DMS53 treated with DMSO at 0.1 percent for 48 hours (cell line): ENCODE results near the gene FAM120C.
A peak's percentile ranks its signal among the peaks of the same experiment; 100 is the strongest.

ENCODE experiments used
- DNase-seq: peaks from one replicate; lab custom pipeline; 2025; ENCODE audit not compliant: unreplicated experiment; lab: John Stamatoyannopoulos, UW

FAM120C gene

DNA sequence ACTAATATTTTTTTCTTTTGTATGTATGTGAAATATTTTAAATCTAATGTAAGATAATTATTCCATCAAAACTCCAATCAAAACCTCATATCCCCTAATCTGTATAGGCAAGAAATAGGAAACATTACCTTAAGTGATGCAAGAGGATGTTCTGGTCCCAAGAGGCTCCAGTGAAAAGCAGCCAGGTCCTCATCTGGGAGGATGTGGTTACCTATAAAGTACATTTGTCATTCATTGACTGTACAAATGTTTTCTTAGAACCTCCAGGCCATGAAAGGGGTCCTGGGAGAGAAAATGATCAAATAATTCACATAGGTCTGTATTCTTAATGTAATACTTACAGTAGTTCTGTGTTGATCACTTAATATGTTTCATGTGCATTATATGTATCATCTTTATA is 25.5 kb downstream of the FAM120C start:
- DNase-seq = no peak

DNA sequence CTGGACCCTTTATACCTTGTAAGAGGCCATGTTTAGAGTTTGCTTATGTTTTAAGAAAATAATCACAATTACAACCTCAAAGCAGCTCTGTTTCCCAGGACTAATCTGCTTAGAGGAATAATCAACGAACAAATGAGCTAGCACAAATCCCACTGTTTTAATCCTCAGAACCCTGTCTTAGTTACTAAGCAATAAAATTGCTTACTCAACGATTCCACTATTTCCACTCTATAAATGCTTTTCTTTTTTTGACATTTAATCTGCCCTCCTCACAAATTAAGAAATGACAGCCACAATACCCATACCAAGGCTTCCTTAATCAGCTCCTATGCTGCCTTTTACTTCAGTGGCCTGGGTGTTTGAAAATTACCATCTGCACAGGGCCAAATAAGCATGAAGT is 48.8 kb downstream of the FAM120C start:
- no peak for DNase-seq

GRCh38 chrX:54116391-54116790 is 66.7 kb downstream of the FAM120C start:
- DNase-seq = no peak

DNA sequence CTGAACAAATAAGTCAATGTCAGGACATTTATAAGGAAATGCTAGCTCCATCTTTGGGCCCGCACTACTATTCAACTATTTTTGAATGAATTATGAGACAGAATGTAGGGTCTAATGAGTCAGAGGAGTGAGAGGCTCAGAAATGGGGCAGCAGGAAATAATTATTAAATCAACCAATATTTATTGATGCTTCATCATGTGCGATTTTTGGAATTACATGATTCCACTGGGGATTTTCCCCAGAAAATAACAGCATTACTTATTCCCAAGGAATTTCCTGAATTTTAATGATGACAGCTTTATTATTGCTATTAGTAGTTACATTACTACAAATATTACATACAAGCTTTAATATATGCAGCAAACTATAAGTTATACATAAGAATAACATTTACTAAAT is 89.5 kb downstream of the FAM120C start:
- no peak for DNase-seq

- no peak for DNase-seq
These were observed 89.9 kb downstream of the FAM120C start for GRCh38 chrX:54093159-54093558.

DNA sequence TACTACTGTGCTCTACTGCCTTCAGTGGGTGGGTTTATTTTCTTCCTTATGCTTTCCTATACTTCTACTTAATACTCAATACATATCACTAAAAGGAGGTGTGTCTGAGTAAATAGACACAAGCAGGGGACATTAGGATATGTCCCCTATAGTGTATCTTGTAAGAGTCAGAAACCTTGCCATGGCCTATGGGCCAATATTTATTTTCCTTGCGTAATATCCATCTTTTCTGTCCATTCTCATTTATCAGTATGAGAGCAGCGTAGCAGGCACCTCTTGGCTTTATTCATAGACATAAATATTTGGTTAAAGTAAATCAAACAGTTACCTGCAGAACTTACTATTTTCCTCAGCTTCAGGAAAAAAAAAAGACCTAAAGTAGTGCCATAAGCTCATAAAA is 92.2 kb downstream of the FAM120C start:
- DNase-seq = no peak

DNA sequence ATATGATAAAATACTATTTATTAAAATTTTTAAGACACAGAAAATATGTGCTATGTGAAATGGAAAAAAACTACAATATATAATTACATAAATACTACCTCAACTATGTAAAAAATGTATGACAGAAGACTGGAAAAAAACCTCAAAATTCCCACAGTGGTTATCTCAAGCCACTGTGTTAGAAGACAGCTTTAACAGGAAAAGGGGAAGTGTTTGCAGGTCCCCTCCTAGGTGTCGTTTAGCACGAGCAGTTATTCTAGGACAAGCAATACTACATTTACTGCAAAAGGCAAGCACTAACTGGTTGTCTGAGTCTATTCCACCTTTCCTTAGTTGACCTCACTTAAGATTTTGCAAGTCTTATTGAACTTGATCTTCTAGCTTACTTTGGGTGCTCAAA is 93.9 kb downstream of the FAM120C start:
- DNase-seq = no peak

GRCh38 chrX:54087661-54088060 is 95.4 kb downstream of the FAM120C start:
- no peak for DNase-seq

- no peak for DNase-seq
These were observed 97.4 kb downstream of the FAM120C start for GRCh38 chrX:54085666-54086065.

GRCh38 chrX:54076903-54077302 is 106.2 kb downstream of the FAM120C start:
- no peak for DNase-seq

DNA sequence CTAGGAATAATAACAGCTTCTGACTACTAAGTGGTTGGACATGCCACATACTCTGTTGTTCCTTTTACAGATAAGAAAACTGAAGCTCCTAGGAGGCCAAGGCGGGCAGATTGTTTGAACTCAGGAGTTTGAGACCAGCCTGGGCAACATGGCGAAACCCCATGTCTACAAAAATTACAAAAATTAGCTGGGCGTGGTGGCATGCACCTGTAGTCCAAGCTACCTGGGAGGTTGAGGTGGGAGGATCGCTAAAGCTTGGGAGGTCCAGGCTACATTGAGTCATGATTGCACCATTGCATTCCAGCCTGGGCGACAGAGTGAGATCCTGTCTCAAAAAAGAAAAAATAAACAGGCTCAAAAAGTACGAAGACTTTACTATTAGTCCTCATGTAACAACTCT is 108.2 kb downstream of the FAM120C start:
- DNase-seq = no peak

DNA sequence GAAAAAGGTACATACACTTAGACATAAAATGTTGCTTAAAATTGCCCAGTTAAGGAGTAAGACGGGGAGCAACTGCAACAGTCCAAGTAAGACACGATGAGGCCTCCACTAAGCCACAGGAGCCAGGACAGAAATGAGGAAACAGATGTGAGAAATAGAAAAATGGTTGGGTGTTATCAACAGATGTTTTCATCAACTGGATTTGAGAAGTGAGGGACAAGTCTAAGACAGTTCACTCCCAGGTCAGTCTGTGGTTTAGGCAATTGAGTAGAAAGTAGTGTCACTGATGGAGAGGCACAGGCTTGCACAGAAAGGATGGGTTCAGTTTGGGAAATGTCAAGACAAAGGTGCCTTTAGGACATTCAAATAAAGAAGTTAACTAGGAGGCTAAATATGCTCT is 115.3 kb downstream of the FAM120C start:
- DNase-seq = no peak

DNA sequence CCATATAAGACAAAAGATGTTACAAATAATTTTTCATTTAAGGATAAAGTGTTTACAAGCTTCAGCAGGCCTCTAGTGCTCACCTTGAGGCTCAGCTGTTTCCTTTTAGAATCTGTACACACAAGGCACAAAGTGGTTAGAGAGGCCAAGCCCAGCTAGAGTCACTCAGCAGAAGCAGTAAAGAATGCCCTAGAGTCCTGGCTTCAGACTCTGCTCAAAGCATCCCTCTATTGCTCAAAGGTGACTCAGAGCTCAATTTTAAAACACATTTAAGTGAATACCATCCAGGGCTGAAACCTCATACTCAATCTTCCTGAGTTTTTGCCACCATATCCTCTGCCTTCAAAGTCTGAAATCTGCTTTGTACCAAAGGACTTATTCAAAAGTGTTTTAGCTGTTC is 116.2 kb downstream of the FAM120C start:
- no peak for DNase-seq

DNA sequence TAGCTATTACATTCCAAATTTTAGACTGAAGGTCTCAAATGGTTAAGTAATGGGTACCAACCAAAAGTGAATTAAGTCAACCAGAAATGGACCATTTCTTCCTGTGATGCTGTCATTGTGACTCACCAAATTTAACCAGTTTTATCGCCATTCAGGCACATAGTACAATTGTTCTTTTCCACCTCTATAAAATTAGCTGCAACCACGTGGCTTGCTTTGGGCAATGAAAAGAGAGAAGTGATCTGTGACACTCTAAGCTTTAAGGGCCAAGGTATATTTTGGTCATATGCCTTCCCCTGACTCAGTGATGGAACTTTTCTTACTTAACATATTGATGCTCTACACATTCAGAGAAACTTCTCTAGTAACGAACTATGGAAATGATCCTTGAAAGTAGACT is 118.5 kb downstream of the FAM120C start:
- no peak for DNase-seq

- DNase-seq = no peak
These were observed 119.7 kb downstream of the FAM120C start for GRCh38 chrX:54063361-54063760.

DNA sequence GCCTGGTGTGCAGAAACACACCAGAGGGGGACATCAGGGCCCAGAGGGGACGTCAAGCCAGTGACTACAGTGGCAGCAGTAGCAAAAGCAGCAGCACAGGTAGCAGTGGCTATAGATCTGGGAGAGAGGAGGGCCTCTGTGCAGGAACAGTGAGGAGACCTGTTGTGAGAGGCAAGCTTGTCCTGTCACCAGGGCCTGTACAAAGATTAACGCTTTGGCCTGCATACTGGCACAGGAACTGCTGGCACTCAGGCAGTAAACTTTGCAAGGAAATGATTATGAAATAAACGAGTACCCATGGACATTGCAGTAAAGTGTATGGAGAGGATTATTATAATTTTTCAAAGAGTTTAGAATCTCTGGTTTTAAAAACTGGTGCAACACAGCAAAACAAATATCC is 133.3 kb downstream of the FAM120C start:
- DNase-seq = no peak

GRCh38 chrX:54048412-54048811 is 134.6 kb downstream of the FAM120C start:
- DNase-seq = no peak

DNA sequence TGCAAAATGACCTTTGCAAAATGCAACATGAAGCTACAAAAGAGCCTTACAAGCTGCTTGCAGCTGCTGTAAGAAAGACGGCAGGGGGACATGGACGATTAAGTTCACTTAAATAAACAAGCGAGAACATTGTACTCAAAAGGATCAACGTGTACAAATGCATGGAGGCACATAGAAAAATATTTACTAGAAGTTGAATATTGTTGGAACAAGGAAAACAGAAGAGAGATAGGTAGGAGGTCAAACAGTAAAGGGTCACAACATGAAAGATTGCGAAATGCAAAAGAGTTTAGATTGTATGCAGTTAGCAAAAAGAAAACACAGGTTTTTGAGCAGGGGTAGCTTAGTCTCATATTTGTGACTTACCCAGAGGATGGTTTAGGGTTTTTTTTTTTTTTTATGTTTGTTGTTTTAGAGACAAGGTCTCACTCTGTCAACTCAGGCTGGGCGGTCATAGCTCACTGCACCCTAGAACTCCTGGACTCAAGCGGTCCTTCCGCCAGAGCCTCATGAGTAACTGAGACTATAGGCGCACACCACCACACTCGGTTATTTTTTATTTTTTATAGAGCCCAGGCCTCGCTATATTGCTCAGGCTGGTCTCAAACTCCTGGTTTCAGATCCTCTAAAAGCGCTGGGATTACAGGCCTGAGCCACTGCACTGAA is 137.4 kb downstream of the FAM120C start:
- peak; percentile 85 for DNase-seq

GRCh38 chrX:54044877-54045338 is 138.1 kb downstream of the FAM120C start:
- no peak for DNase-seq

DNA sequence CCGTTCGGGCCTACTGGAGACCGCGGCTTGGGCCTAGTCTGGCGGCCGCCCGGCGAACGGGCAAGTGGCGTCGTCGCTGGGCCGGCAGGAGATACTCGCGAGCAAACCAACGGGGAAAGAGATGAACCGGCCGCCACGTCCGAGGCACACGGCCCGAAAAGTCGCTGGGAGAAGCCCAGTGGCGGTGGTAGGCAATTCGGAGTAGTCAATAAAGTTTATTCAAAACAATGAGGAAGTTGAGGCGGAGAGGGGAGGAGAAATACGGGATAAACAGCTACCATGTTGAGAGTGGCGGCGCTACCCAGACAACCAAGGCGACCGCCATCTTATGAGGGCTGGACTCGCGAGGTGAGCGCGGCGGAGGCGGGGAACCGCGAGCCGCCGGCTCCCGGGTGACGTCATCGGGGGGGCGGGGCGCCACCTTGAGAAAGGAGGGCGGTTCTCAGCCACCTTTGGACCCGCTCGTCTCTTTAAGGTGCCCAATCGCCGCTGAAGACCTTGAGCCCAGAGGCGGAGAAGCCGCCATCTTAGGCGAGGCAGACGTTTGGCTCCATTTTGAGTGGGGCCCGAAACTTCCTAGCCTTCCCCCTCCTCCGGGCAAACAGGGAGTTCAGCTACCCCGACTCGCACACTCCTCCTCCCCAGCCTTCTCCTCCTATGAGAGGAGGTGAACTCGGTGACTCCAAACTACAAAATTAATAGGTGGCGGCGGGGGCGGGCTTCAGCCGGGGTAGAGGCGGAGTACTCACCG is 138.8 kb downstream of the FAM120C start, which contains the start of gene PHF8:
Gene PHF8 (minus strand): TSS at position 348 of the 751 bp plus-strand sequence. CDS start 1,745 bp downstream, outside the sequence.
- peak; percentile 84 for DNase-seq

DNA sequence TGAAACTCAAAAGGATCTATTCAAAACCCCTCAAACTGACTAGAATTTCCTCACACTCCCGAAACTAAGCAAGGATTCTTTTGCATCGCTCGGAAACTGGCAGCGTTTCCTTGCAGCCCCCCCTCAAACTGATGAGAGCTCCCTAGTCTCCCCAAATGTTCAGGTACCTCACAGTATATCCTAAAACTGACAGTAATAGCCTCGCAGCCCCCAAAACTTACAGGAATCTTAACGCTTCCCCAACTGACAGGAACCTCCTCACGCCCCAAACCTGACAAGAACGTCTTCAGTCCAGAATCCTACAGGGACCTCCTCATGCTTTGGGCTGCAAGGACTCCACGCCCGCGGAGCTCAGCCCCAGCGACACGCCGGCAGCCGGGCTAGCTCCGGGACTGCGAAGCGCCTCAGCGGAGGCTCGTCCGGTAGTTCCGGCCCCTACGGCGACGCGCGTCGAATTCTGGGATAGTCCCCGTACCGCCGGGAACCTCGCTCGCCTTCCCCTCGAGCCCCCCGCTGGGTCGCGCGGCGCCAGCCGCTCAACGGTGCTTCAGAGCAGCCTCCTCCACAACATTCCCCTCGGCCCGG is 139.4 kb downstream of the FAM120C start:
- DNase-seq = no peak

- no peak for DNase-seq
These were observed 140.0 kb downstream of the FAM120C start for GRCh38 chrX:54043056-54043455.
